ENCODE measurements around the gene GPR83. TPM values are rescaled to one million over a fixed set of nuclear protein-coding genes. Genes with fewer than 3 reads are reported as not detected.

Gene GPR83
- total RNA-seq, 4 donors from 2014 or later: 0.09 to 0.49 (median 0.36) TPM; not detected in 1

DNA sequence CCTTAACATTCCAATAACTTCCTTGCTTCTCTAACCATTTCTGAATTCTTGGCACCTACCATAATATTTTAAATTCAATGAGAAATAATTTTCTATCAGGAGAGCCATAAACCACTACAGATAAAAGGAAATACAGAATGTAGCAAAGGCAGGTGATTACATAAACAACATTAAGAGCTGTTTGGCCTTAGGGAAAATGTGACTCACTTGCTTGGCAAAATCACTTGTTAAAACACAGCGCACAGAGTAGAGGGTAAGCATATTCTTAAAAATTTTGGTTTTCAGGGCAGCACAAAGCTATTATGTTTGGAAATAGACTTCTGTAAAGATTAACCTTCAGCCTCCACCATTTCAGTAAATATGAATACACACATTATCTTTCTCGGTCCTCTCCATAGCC is 70.4 kb downstream of the GPR83 start:
- H3K4me1 ChIP-seq: no peaks in the 10 kb centered on the region
- in situ Hi-C loops (cut with MboI; ENCODE audit: low sequenced_read_pairs in 4 of 4) (no loop called here), intact Hi-C loops (cut with DNase I; ENCODE audit: low total_unique reads) (no loop called here)
- ATAC-seq: no peak
- no peaks in the 10 kb centered on the region for H3K36me3 ChIP-seq
- H3K4me3 ChIP-seq: no peak overlapping the region
- TF ChIP-seq CTCF (IDR thresholded peaks at IDR 0.05 in 4 of 5, conservative IDR thresholded peaks at IDR 0.05 in 1 of 5): no peak
- DNase-seq: no peak
- no peak overlapping the region for H3K27ac ChIP-seq
- no peaks in the 10 kb centered on the region for H3K9me3 ChIP-seq
- no peaks in the 10 kb centered on the region for H3K27me3 ChIP-seq

DNA sequence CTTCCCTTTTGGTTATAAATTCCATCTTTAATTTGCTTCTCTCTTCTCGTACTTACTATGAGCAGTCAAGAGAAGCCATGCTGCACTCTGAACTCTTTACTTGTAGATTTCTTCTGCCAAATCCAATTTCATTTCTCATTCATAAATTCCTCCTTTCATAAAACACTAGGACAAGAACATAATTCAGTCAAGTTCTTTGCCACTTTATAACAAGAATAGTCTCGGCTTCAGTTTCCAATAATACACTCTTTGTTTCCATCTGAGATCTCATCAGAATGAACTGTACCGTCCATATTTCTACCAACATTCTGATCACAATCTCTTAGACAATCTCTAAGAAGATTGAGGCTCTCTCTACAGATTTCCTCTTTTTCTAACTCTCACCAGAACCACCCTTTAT is 71.7 kb downstream of the GPR83 start:
- no peak for ATAC-seq
- no peaks in the 10 kb centered on the region for H3K4me1 ChIP-seq
- no peak for TF ChIP-seq CTCF (IDR thresholded peaks at IDR 0.05 in 4 of 5, conservative IDR thresholded peaks at IDR 0.05 in 1 of 5)
- no peak for TF ChIP-seq POLR2A (IDR thresholded peaks at IDR 0.05)
- DNase-seq: no peak
- H3K36me3 ChIP-seq: no peaks in the 10 kb centered on the region
- H3K4me3 ChIP-seq: no peak overlapping the region
- no peaks in the 10 kb centered on the region for H3K9me3 ChIP-seq
- intact Hi-C loops (cut with DNase I; ENCODE audit: low total_unique reads): no loop called here
- in situ Hi-C loops (cut with MboI; ENCODE audit: low sequenced_read_pairs in 4 of 4): no loop called here
- H3K27me3 ChIP-seq: no peaks in the 10 kb centered on the region
- no peak overlapping the region for H3K27ac ChIP-seq

DNA sequence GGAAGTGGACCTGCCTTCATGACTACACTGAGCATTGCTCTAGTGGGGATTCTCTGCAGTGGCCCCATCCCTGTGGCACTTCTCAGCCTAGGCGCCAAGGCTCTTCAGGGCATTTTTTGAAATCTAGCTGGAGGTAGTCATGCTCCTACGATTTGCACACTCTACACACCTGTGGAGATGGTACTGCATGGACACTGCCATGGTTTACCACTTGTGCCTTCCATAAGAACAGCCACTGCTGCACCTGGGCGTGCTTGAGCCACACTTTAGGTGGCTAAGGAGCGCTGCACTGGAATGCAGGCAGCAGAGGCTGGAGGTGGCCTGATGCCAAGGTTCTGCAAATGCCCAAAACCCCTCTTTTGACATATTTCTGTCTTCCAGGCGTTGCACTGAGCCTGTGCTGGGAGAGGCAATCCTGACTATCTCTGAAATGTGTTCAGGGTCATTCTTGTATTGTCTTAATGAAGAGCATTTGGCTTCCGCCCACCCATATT is 72.6 kb downstream of the GPR83 start:
- intact Hi-C loops (cut with DNase I; ENCODE audit: low total_unique reads): no loop called here
- in situ Hi-C loops (cut with MboI; ENCODE audit: low sequenced_read_pairs in 4 of 4): no loop called here
- H3K9me3 ChIP-seq: no peaks in the 10 kb centered on the region
- H3K4me3 ChIP-seq: no peak overlapping the region
- ATAC-seq (no peak), DNase-seq (no peak)
- H3K4me1 ChIP-seq: no peaks in the 10 kb centered on the region
- TF ChIP-seq CTCF (IDR thresholded peaks at IDR 0.05 in 4 of 5, conservative IDR thresholded peaks at IDR 0.05 in 1 of 5): no peak
- TF ChIP-seq POLR2A (IDR thresholded peaks at IDR 0.05): no peak
- no peaks in the 10 kb centered on the region for H3K27me3 ChIP-seq
- H3K36me3 ChIP-seq: no peaks in the 10 kb centered on the region
- H3K27ac ChIP-seq: no peak overlapping the region

Other genes starting within 250 kb of the GPR83 start
- not detected for gene IZUMO1R, start 96.8 kb downstream of the GPR83 start, total RNA-seq
- 10 to 100 TPM in 1 of 4 donors, 1 to 10 TPM in 3; 5.3 to 12.3 (median 5.9) TPM for gene MRE11, start 92.4 kb upstream of the GPR83 start, total RNA-seq
- 10 to 100 TPM in 3 of 4 donors, 1 to 10 TPM in 1; 9.0 to 21.1 (median 11.9) TPM for gene ANKRD49, start 92.6 kb upstream of the GPR83 start, total RNA-seq
- not detected for gene C11orf97, start 111.0 kb upstream of the GPR83 start, total RNA-seq
- 1 to 10 TPM in 3 of 4 donors, under 1 TPM in 1; 0.92 to 1.9 (median 1.5) TPM for gene FUT4, start 142.5 kb upstream of the GPR83 start, total RNA-seq
- 1 to 10 TPM in 3 of 4 donors, under 1 TPM in 1; 0.70 to 2.1 (median 1.3) TPM for gene PIWIL4, start 165.9 kb upstream of the GPR83 start, total RNA-seq

All from gastrocnemius medialis (tissue), 4 donors.